ENCODE measurements around the gene KIZ.

Gene KIZ

DNA sequence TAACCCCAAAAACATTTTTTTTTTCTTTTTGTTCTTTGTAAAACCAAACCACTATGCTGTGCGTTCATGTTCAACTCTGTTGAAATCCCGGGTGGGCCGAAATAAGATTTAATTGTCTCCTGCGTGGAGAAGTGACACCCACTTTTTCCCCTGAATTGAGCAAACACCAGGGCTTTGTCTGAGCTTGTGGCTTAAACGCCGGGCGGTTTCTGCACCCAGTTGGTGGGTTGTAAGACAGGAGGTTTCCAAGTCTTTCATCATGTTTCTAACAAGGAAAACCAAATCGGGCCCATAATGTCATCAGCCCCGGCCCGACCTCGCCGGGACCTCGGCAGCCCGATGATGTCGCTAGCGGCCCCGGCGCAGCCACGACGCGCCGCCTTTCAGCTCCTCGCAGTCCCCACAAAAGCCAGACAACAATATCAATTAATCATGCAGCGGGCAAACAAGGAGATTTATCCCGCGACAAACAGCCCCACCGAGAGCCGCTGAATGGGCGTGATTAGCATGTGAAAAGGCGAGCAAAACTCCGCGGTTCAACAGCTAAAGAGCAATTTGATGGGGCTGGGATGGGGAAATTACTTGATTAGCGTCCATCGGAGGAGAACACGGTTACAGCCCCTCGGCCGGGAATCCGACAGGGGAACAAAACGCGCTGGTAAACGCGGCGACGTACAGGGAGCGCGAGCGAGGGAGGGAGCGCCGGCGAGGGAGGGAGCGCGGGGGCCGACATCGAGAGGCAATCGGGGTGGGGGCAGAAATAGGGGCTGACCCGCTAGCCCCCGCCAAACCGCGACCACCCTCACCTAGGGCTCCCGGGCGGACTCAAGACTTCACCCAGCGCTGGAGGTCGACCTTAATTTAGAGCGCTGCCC is 25.1 kb upstream of the KIZ start:
- peak; percentile 71 for DNase-seq (ENCODE audit: low spot score)
- no peak overlapping the region for H2BK5ac ChIP-seq (ENCODE audit: low read length)
- no CpG with 5 or more reads among the region's 64 CpGs for WGBS, 2 donors (ENCODE audit: extremely low coverage in 2 of 2, insufficient read length in 2 of 2, insufficient replicate concordance in 1 of 2)

DNA sequence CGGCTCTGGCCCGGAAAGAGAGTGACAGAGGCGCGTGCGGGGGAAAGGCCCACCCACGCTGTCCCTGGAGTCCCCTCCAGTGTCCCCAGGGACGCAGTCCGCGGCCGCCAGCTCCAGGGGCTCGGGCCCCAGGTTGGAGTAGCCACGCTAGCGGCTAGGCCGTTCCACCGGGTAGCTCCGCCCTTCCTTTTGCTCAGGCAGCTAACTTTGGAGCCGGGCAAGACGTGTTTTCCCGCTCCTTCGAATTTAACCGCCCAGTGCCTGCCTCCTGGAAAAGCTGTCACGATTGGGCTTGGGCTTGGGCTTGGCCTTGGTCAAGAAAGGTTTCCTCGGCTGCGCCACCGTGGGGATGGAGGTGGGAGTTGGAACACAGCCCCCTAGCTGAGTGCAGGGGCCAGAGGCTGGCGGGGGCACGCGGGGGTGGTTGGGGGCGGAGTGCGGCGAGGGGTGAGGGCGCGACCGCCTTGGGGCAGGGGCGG is 24.4 kb upstream of the KIZ start:
- H3K9me3 ChIP-seq (replicated peaks in 1 of 2; ENCODE audit: control insufficient read depth in 2 of 2, insufficient read depth in 1 of 2, low read depth in 1 of 2, low read length in 2 of 2): no peaks in the 10 kb centered on the region
- peaks cover 2% of the 10 kb centered on the region for H3K79me1 ChIP-seq (ENCODE audit: low read depth, low read length)
- H3K18ac ChIP-seq (ENCODE audit: low read length): peak overlapping the region; percentile 88
- peaks cover 19 to 26% of the 10 kb centered on the region in 2 donors for H3K4me1 ChIP-seq (ENCODE audit: control insufficient read depth in 2 of 2, insufficient read depth in 1 of 2, low read depth in 1 of 2, low read length in 2 of 2)
- no peak overlapping the region for H2BK120ac ChIP-seq (ENCODE audit: low read depth, low read length)
- peak overlapping the region; percentile 39 for H3K23ac ChIP-seq (ENCODE audit: low read depth, low read length, poor library complexity)
- peak overlapping the region; percentile 94 for H2AFZ ChIP-seq (ENCODE audit: low read length)
- H2BK15ac ChIP-seq (ENCODE audit: low read length): no peak overlapping the region
- no CpG with 5 or more reads among the region's 35 CpGs for WGBS, 2 donors (ENCODE audit: extremely low coverage in 2 of 2, insufficient read length in 2 of 2, insufficient replicate concordance in 1 of 2)
- H3K27ac ChIP-seq (replicated peaks; ENCODE audit: low read length): no peak overlapping the region
- no peak for DNase-seq (ENCODE audit: low spot score)
- H3K36me3 ChIP-seq (replicated peaks in 1 of 2; ENCODE audit: control insufficient read depth in 2 of 2, insufficient read depth in 2 of 2, low read length in 2 of 2): no peaks in the 10 kb centered on the region
- no peak overlapping the region for H3K9ac ChIP-seq (ENCODE audit: low read depth, low read length, poor library complexity)
- H2AK5ac ChIP-seq (ENCODE audit: low read depth, low read length): peak overlapping the region; percentile 13
- H4K8ac ChIP-seq (ENCODE audit: low read depth, low read length): no peak overlapping the region
- no peak overlapping the region for H2BK5ac ChIP-seq (ENCODE audit: low read length)
- no peak overlapping the region for H2BK12ac ChIP-seq (ENCODE audit: low read length)
- H4K91ac ChIP-seq (ENCODE audit: low read depth, low read length, poor library complexity): no peak overlapping the region
- H3K14ac ChIP-seq (ENCODE audit: low read length): no peak overlapping the region
- peak overlapping the region; percentile 35 to 41 for H3K4me3 ChIP-seq (ENCODE audit: low read length in 2 of 2)
- H3K27me3 ChIP-seq (ENCODE audit: control insufficient read depth in 3 of 3, insufficient read depth in 3 of 3, low read depth in 1 of 3, low read length in 3 of 3): peaks cover 45 to 100% (median 88%) of the 10 kb centered on the region in 3 experiments
- peak overlapping the region; percentile 64 for H3K4me2 ChIP-seq (ENCODE audit: insufficient read depth, low read length, poor library complexity, severe bottlenecking)
- no peak overlapping the region for H3K4ac ChIP-seq (ENCODE audit: low read length)

More for the DNA sequence above, 25.1 kb upstream of the KIZ start:
- H3K27ac ChIP-seq (replicated peaks; ENCODE audit: low read length): no peak overlapping the region
- no peak overlapping the region for H4K91ac ChIP-seq (ENCODE audit: low read depth, low read length, poor library complexity)
- H3K14ac ChIP-seq (ENCODE audit: low read length): no peak overlapping the region
- H2BK120ac ChIP-seq (ENCODE audit: low read depth, low read length): no peak overlapping the region
- no peak overlapping the region for H2BK12ac ChIP-seq (ENCODE audit: low read length)
- no peak overlapping the region for H3K9ac ChIP-seq (ENCODE audit: low read depth, low read length, poor library complexity)
- peak overlapping the region; percentile 88 for H3K18ac ChIP-seq (ENCODE audit: low read length)
- no peak overlapping the region for H4K8ac ChIP-seq (ENCODE audit: low read depth, low read length)
- no peaks in the 10 kb centered on the region for H3K9me3 ChIP-seq (replicated peaks in 1 of 2; ENCODE audit: control insufficient read depth in 2 of 2, insufficient read depth in 1 of 2, low read depth in 1 of 2, low read length in 2 of 2)
- H3K23ac ChIP-seq (ENCODE audit: low read depth, low read length, poor library complexity): peak overlapping the region; percentile 39
- peak overlapping the region; percentile 64 for H3K4me2 ChIP-seq (ENCODE audit: insufficient read depth, low read length, poor library complexity, severe bottlenecking)
- H3K79me1 ChIP-seq (ENCODE audit: low read depth, low read length): peaks cover 2% of the 10 kb centered on the region
- H3K4me1 ChIP-seq (ENCODE audit: control insufficient read depth in 2 of 2, insufficient read depth in 1 of 2, low read depth in 1 of 2, low read length in 2 of 2): peaks cover 19 to 25% of the 10 kb centered on the region in 2 donors
- peak overlapping the region; percentile 94 for H2AFZ ChIP-seq (ENCODE audit: low read length)
- H3K36me3 ChIP-seq (replicated peaks in 1 of 2; ENCODE audit: control insufficient read depth in 2 of 2, insufficient read depth in 2 of 2, low read length in 2 of 2): no peaks in the 10 kb centered on the region
- no peak overlapping the region for H3K4ac ChIP-seq (ENCODE audit: low read length)
- H3K4me3 ChIP-seq (ENCODE audit: low read length in 2 of 2): peak overlapping the region; percentile 35 to 41
- peak overlapping the region; percentile 14 for H2AK5ac ChIP-seq (ENCODE audit: low read depth, low read length)
- H3K27me3 ChIP-seq (ENCODE audit: control insufficient read depth in 3 of 3, insufficient read depth in 3 of 3, low read depth in 1 of 3, low read length in 3 of 3): peaks cover 39 to 100% (median 82%) of the 10 kb centered on the region in 3 experiments
- no peak overlapping the region for H2BK15ac ChIP-seq (ENCODE audit: low read length)

DNA sequence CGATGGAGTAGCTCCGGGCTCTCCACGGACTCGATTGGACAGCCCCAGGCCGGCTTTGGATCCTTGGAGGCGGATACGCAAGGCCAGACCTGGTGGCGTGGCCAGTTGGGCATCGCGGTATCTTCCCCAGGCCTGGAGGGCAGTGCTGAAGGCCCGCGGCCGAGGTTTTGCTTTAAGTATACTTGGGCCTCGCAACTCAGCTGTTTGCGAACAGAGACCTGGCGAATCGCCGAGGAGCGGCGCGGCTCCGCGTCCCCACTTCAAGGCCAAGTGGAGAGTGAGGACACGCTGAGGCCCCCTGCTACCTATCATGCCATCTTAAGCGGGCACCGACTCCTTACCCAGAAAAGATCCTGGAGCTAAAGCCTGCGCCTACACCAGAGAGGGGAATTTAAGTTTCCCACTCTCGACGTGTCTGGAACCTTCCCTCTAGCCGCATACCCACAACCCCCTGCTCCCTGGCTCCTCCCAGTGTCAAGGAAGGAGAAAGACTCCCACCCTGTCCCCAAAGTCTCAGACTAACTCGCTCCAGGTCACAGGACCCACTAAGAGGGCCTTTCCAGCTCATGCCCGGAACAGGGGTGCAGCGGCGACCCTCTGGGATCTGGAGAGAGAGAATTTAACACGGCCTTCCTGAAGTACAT is 23.8 kb upstream of the KIZ start:
- Histone ChIP-seq H2BK120ac (ENCODE audit: low read depth, low read length) (no peak overlapping the region), H2BK12ac (ENCODE audit: low read length) (no peak overlapping the region), H2AFZ (ENCODE audit: low read length) (peak overlapping the region; percentile 94), H4K91ac (ENCODE audit: low read depth, low read length, poor library complexity) (no peak overlapping the region), H2AK5ac (ENCODE audit: low read depth, low read length) (peak overlapping the region; percentile 13), H3K4me1 (ENCODE audit: control insufficient read depth in 2 of 2, insufficient read depth in 1 of 2, low read depth in 1 of 2, low read length in 2 of 2) (peaks cover 19 to 26% of the 10 kb centered on the region in 2 donors), H3K4me2 (ENCODE audit: insufficient read depth, low read length, poor library complexity, severe bottlenecking) (peak overlapping the region; percentile 64), H3K18ac (ENCODE audit: low read length) (peak overlapping the region; percentile 65), H3K79me1 (ENCODE audit: low read depth, low read length) (peaks cover 2% of the 10 kb centered on the region), H3K9ac (ENCODE audit: low read depth, low read length, poor library complexity) (no peak overlapping the region), H2BK15ac (ENCODE audit: low read length) (no peak overlapping the region), H3K23ac (ENCODE audit: low read depth, low read length, poor library complexity) (no peak overlapping the region), H2BK5ac (ENCODE audit: low read length) (no peak overlapping the region), H3K4me3 (ENCODE audit: low read length in 2 of 2) (peak overlapping the region in 1 of 2 donors; percentile 21), H3K27ac (replicated peaks; ENCODE audit: low read length) (no peak overlapping the region), H3K36me3 (replicated peaks in 1 of 2; ENCODE audit: control insufficient read depth in 2 of 2, insufficient read depth in 2 of 2, low read length in 2 of 2) (no peaks in the 10 kb centered on the region), H3K4ac (ENCODE audit: low read length) (no peak overlapping the region), H4K8ac (ENCODE audit: low read depth, low read length) (no peak overlapping the region), H3K14ac (ENCODE audit: low read length) (no peak overlapping the region), H3K27me3 (ENCODE audit: control insufficient read depth in 3 of 3, insufficient read depth in 3 of 3, low read depth in 1 of 3, low read length in 3 of 3) (peaks cover 46 to 100% (median 88%) of the 10 kb centered on the region in 3 experiments), H3K9me3 (replicated peaks in 1 of 2; ENCODE audit: control insufficient read depth in 2 of 2, insufficient read depth in 1 of 2, low read depth in 1 of 2, low read length in 2 of 2) (no peaks in the 10 kb centered on the region)
- DNase-seq (ENCODE audit: low spot score): no peak
- WGBS, 2 donors (ENCODE audit: extremely low coverage in 2 of 2, insufficient read length in 2 of 2, insufficient replicate concordance in 1 of 2): no CpG with 5 or more reads among the region's 35 CpGs
